ENCODE measurements around the gene JPH3.

The JPH3 gene

GRCh38 chr16:87645802-87646201 lies 43.5 kb downstream of the JPH3 start:
- H3K36me3 ChIP-seq = no peaks in the 10 kb centered on the region
- no peak overlapping the region for H3K27ac ChIP-seq
- no peak overlapping the region for H3K4me2 ChIP-seq
- H3K27me3 ChIP-seq = peaks cover 34% of the 10 kb centered on the region
- no peak for TF ChIP-seq Cebpa-rat (IDR thresholded peaks at IDR 0.05)
- no peaks in the 10 kb centered on the region; the same call in 1 of the 2 replicates for H4K20me1 ChIP-seq
- no peaks in the 10 kb centered on the region for H3K9me3 ChIP-seq
- H3K4me3 ChIP-seq = no peak overlapping the region
- peaks cover 20% of the 10 kb centered on the region; the same call in 1 of the 2 replicates for H3K4me1 ChIP-seq
- no peak overlapping the region for H3K9ac ChIP-seq

GRCh38 chr16:87647431-87648185 lies 45.3 kb downstream of the JPH3 start:
- no peak overlapping the region for H3K9ac ChIP-seq
- no peaks in the 10 kb centered on the region; the same call in 1 of the 2 replicates for H4K20me1 ChIP-seq
- H3K9me3 ChIP-seq = no peaks in the 10 kb centered on the region
- H3K27me3 ChIP-seq = peaks cover 34% of the 10 kb centered on the region
- H3K4me3 ChIP-seq = no peak overlapping the region
- no peaks in the 10 kb centered on the region for H3K36me3 ChIP-seq
- no peak overlapping the region for H3K27ac ChIP-seq
- peaks cover 20% of the 10 kb centered on the region; the same call in 1 of the 2 replicates for H3K4me1 ChIP-seq
- H3K4me2 ChIP-seq = peak overlapping the region; percentile 7; the same call in 1 of the 2 replicates
- no peak for TF ChIP-seq Cebpa-rat (IDR thresholded peaks at IDR 0.05)

- Histone ChIP-seq H3K4me3 (no peak overlapping the region), H3K4me2 (peak overlapping the region; percentile 7; the same call in 1 of the 2 replicates), H3K27ac (no peak overlapping the region), H3K9me3 (no peaks in the 10 kb centered on the region), H3K36me3 (no peaks in the 10 kb centered on the region), H3K4me1 (peaks cover 25% of the 10 kb centered on the region; the same call in 1 of the 2 replicates), H3K27me3 (peaks cover 34% of the 10 kb centered on the region), H4K20me1 (no peaks in the 10 kb centered on the region; the same call in 1 of the 2 replicates), H3K9ac (no peak overlapping the region)
- no peak for TF ChIP-seq Cebpa-rat (IDR thresholded peaks at IDR 0.05)
Measured at GRCh38 chr16:87648236-87648635, 45.9 kb downstream of the JPH3 start.

- no peaks in the 10 kb centered on the region for H3K36me3 ChIP-seq
- TF ChIP-seq Cebpa-rat (IDR thresholded peaks at IDR 0.05) = no peak
- H3K9me3 ChIP-seq = no peaks in the 10 kb centered on the region
- H3K27ac ChIP-seq = no peak overlapping the region
- H3K27me3 ChIP-seq = peaks cover 34% of the 10 kb centered on the region
- H3K4me2 ChIP-seq = 0 out of 2 replicates have a peak overlapping the region, but pooled peaks have one; percentile 19
- peaks cover 25% of the 10 kb centered on the region; the same call in 1 of the 2 replicates for H3K4me1 ChIP-seq
- no peaks in the 10 kb centered on the region; the same call in 1 of the 2 replicates for H4K20me1 ChIP-seq
- H3K4me3 ChIP-seq = no peak overlapping the region
- H3K9ac ChIP-seq = no peak overlapping the region
Measured at GRCh38 chr16:87648698-87649487, 46.6 kb downstream of the JPH3 start.

- H3K9me3 ChIP-seq = no peaks in the 10 kb centered on the region
- H3K36me3 ChIP-seq = no peaks in the 10 kb centered on the region
- no peak overlapping the region for H3K9ac ChIP-seq
- TF ChIP-seq Cebpa-rat (IDR thresholded peaks at IDR 0.05) = no peak
- H3K4me3 ChIP-seq = no peak overlapping the region
- peaks cover 26% of the 10 kb centered on the region for H3K27me3 ChIP-seq
- no peaks in the 10 kb centered on the region; the same call in 1 of the 2 replicates for H4K20me1 ChIP-seq
- no peak overlapping the region for H3K27ac ChIP-seq
- no peak overlapping the region for H3K4me2 ChIP-seq
- peaks cover 25% of the 10 kb centered on the region; the same call in 1 of the 2 replicates for H3K4me1 ChIP-seq
Measured at GRCh38 chr16:87652386-87652785, 50.1 kb downstream of the JPH3 start.

GRCh38 chr16:87652799-87653198 lies 50.5 kb downstream of the JPH3 start:
- Histone ChIP-seq H4K20me1 (no peaks in the 10 kb centered on the region; the same call in 1 of the 2 replicates), H3K4me2 (no peak overlapping the region)

GRCh38 chr16:87653234-87653633 lies 50.9 kb downstream of the JPH3 start:
- no peaks in the 10 kb centered on the region for H3K36me3 ChIP-seq
- peaks cover 17% of the 10 kb centered on the region for H3K27me3 ChIP-seq
- no peak overlapping the region for H3K27ac ChIP-seq
- no peak for TF ChIP-seq Cebpa-rat (IDR thresholded peaks at IDR 0.05)
- H3K9ac ChIP-seq = no peak overlapping the region
- H3K4me1 ChIP-seq = peaks cover 18% of the 10 kb centered on the region; the same call in 1 of the 2 replicates
- H3K9me3 ChIP-seq = peaks cover 6% of the 10 kb centered on the region; the same call in 1 of the 2 replicates
- H3K4me3 ChIP-seq = no peak overlapping the region
- H3K4me2 ChIP-seq = no peak overlapping the region
- no peaks in the 10 kb centered on the region; the same call in 1 of the 2 replicates for H4K20me1 ChIP-seq

More at GRCh38 chr16:87652799-87653198, 50.5 kb downstream of the JPH3 start:
- Histone ChIP-seq H3K27me3 (peaks cover 22% of the 10 kb centered on the region), H3K4me1 (peaks cover 22% of the 10 kb centered on the region; the same call in 1 of the 2 replicates), H3K36me3 (no peaks in the 10 kb centered on the region), H3K9ac (no peak overlapping the region), H3K4me3 (no peak overlapping the region), H3K9me3 (peaks cover 3% of the 10 kb centered on the region; the same call in 1 of the 2 replicates), H3K27ac (no peak overlapping the region)
- no peak for TF ChIP-seq Cebpa-rat (IDR thresholded peaks at IDR 0.05)

GRCh38 chr16:87654826-87655225 lies 52.5 kb downstream of the JPH3 start:
- no peak overlapping the region for H3K27ac ChIP-seq
- H3K4me1 ChIP-seq = peaks cover 10% of the 10 kb centered on the region; the same call in 1 of the 2 replicates
- no peak overlapping the region for H3K9ac ChIP-seq
- H3K4me2 ChIP-seq = no peak overlapping the region
- H3K27me3 ChIP-seq = peaks cover 1% of the 10 kb centered on the region; the same call in 1 of the 2 replicates
- H3K9me3 ChIP-seq = peaks cover 6% of the 10 kb centered on the region; the same call in 1 of the 2 replicates
- H4K20me1 ChIP-seq = 0 out of 2 replicates have a peak, but pooled peaks cover 2% of the 10 kb centered on the region
- H3K36me3 ChIP-seq = no peaks in the 10 kb centered on the region
- H3K4me3 ChIP-seq = no peak overlapping the region
- no peak for TF ChIP-seq Cebpa-rat (IDR thresholded peaks at IDR 0.05)

- peaks cover 6% of the 10 kb centered on the region; the same call in 1 of the 2 replicates for H3K9me3 ChIP-seq
- no peak overlapping the region for H3K27ac ChIP-seq
- H3K36me3 ChIP-seq = no peaks in the 10 kb centered on the region
- H3K4me1 ChIP-seq = 0 out of 2 replicates have a peak, but pooled peaks cover 5% of the 10 kb centered on the region
- no peak for TF ChIP-seq Cebpa-rat (IDR thresholded peaks at IDR 0.05)
- no peak overlapping the region for H3K4me2 ChIP-seq
- H3K9ac ChIP-seq = no peak overlapping the region
- H3K4me3 ChIP-seq = no peak overlapping the region
- peaks cover 17% of the 10 kb centered on the region; the same call in 1 of the 2 replicates for H4K20me1 ChIP-seq
- peaks cover 13% of the 10 kb centered on the region for H3K27me3 ChIP-seq
Measured at GRCh38 chr16:87656328-87656727, 54.0 kb downstream of the JPH3 start.
